H1 (cell line): ENCODE data around the gene FARS2. TPM values are rescaled to one million over a fixed set of nuclear protein-coding genes. Genes with fewer than 3 reads are reported as not detected.

ENCODE experiments used
- CTCF ChIA-PET: fragments of 300-600 bp; sonication (Branson Sonifier 250); formaldehyde crosslinking; loops from one replicate; lab custom pipeline; 2021; ENCODE audit not compliant: partially characterized antibody; lab: Charles Lee
- POLR2A ChIA-PET: fragments of 300-600 bp; sonication (Branson Sonifier 250); formaldehyde crosslinking; loops from one replicate; lab custom pipeline; 2021; ENCODE audit warnings: inconsistent platforms; ENCODE audit not compliant: partially characterized antibody; lab: Charles Lee
- DNase-seq, 2 experiments: peaks; one replicate each; pipeline versions ENCODE4 v3.0.0 to v3.0.0-alpha.2; 2010 to 2022; ENCODE audit warnings: low spot score in 2 of 2, low read depth in 1 of 2, mixed read lengths in 1 of 2
- FAIRE-seq: peaks from 2 replicates; lab custom pipeline; 2011; peaks lifted over from hg19 to GRCh38; lab: Jason Lieb, UNC
- H2AFZ ChIP-seq: 2 replicates; pipeline ENCODE4 v1.8.1; 2012; ENCODE audit warnings: low read length, inconsistent platforms
- H2AK5ac ChIP-seq: 2 replicates; pipeline ENCODE4 v1.6.1; 2013; ENCODE audit warnings: low read depth, low read length
- H2BK120ac ChIP-seq: replicated peaks from 2 replicates; pipeline ENCODE3; 2013; ENCODE audit warnings: low read depth, low read length, inconsistent platforms
- H2BK12ac ChIP-seq: 2 replicates; pipeline ENCODE4 v1.6.1; 2013; ENCODE audit warnings: low read depth, low read length
- H2BK15ac ChIP-seq: 2 replicates; pipeline ENCODE4 v1.6.1; 2013; ENCODE audit warnings: low read length
- H2BK20ac ChIP-seq: 2 replicates; pipeline ENCODE4 v1.6.1; 2013; ENCODE audit warnings: low read length
- H2BK5ac ChIP-seq: 2 replicates; pipeline ENCODE4 v1.6.1; 2013; ENCODE audit warnings: low read depth, low read length
- H3K14ac ChIP-seq: 2 replicates; pipeline ENCODE4 v1.6.1; 2013; ENCODE audit warnings: inconsistent platforms; ENCODE audit not compliant: insufficient read length
- H3K18ac ChIP-seq: 2 replicates; pipeline ENCODE4 v1.6.1; 2013; ENCODE audit warnings: low read length; ENCODE audit errors: extremely low read depth
- H3K23ac ChIP-seq: 2 replicates; pipeline ENCODE4 v1.6.1; 2013; ENCODE audit warnings: inconsistent platforms; ENCODE audit not compliant: insufficient read length
- H3K23me2 ChIP-seq: 2 replicates; pipeline ENCODE4 v1.6.1; 2013; ENCODE audit warnings: low read depth, low read length
- H3K27ac ChIP-seq: 2 replicates; pipeline ENCODE4 v1.6.1; 2011; ENCODE audit warnings: low read depth, low read length, inconsistent platforms
- H3K27me3 ChIP-seq, 4 experiments: replicated peaks in 1 of 4; 1 replicate in 1 of 4; 2 replicates in 3 of 4; pipeline versions ENCODE4 v1.6.1 to v1.8.1; 2011 to 2013; ENCODE audit warnings: low read length in 3 of 4, mild to moderate bottlenecking in 3 of 4, inconsistent platforms in 2 of 4, mixed read lengths in 2 of 4, moderate library complexity in 1 of 4; ENCODE audit not compliant: control insufficient read depth in 3 of 4, insufficient read depth in 3 of 4; ENCODE audit errors: extremely low read depth in 1 of 4
- H3K36me3 ChIP-seq, 4 experiments: 2 replicates each; pipeline versions ENCODE4 v1.6.1 to v1.8.1; 2011 to 2013; ENCODE audit warnings: mild to moderate bottlenecking in 4 of 4, low read length in 3 of 4, moderate library complexity in 2 of 4, control low read depth in 1 of 4, inconsistent platforms in 1 of 4; ENCODE audit not compliant: insufficient read depth in 4 of 4, control insufficient read depth in 2 of 4
- H3K4ac ChIP-seq: replicated peaks from 2 replicates; pipeline ENCODE3; 2013; ENCODE audit warnings: low read length, low read depth, mixed read lengths, inconsistent platforms; ENCODE audit not compliant: insufficient read length
- H3K4me1 ChIP-seq, 4 experiments: replicated peaks in 1 of 4; 1 replicate in 1 of 4; 2 replicates in 3 of 4; pipeline versions ENCODE4 v1.6.1 to v1.8.1; 2011 to 2013; ENCODE audit warnings: low read length in 3 of 4, inconsistent platforms in 2 of 4, mixed read lengths in 1 of 4; ENCODE audit not compliant: insufficient read depth in 4 of 4, control insufficient read depth in 3 of 4
- H3K4me2 ChIP-seq, 2 experiments: 2 replicates each; pipeline versions ENCODE4 v1.6.1 to v1.8.1; 2011 to 2013; ENCODE audit warnings: low read depth in 2 of 2, low read length in 2 of 2, control low read depth in 1 of 2, inconsistent platforms in 1 of 2, mild to moderate bottlenecking in 1 of 2; ENCODE audit not compliant: insufficient read depth in 1 of 2
- H3K4me3 ChIP-seq, 4 experiments: fragments of 200-600, 300-600 bp in 1 of 4; sonication (generic), shearing (Covaris generic), sonication (Bioruptor Twin) in 1 of 4; 2 replicates each; pipeline versions ENCODE4 v1.5.1 to v1.8.1; 2011 to 2016; ENCODE audit warnings: low read length in 4 of 4, low read depth in 3 of 4, control low read depth in 2 of 4, inconsistent platforms in 2 of 4, mild to moderate bottlenecking in 2 of 4, mixed read lengths in 1 of 4, moderate library complexity in 1 of 4; ENCODE audit not compliant: insufficient read depth in 2 of 4; ENCODE audit errors: extremely low read depth in 1 of 4
- H3K56ac ChIP-seq: replicated peaks from 2 replicates; pipeline ENCODE3; 2013; ENCODE audit warnings: low read depth, mild to moderate bottlenecking, mixed read lengths, low read length, inconsistent platforms; ENCODE audit not compliant: insufficient read length
- H3K79me1 ChIP-seq: 2 replicates; pipeline ENCODE4 v1.6.1; 2013; ENCODE audit warnings: low read depth, low read length, control low read depth
- H3K79me2 ChIP-seq, 2 experiments: 2 replicates each; pipeline versions ENCODE4 v1.6.1 to v1.8.1; 2012 to 2013; ENCODE audit warnings: low read length in 2 of 2, mild to moderate bottlenecking in 2 of 2, inconsistent platforms in 1 of 2; ENCODE audit not compliant: insufficient read depth in 2 of 2, control insufficient read depth in 1 of 2
- H3K9ac ChIP-seq, 4 experiments: replicated peaks in 1 of 4; 1 replicate in 1 of 4; 2 replicates in 3 of 4; pipeline versions ENCODE4 v1.6.1 to v1.8.1; 2011 to 2013; ENCODE audit warnings: low read depth in 3 of 4, low read length in 3 of 4, control low read depth in 2 of 4, mild to moderate bottlenecking in 2 of 4, moderate library complexity in 2 of 4, inconsistent platforms in 1 of 4; ENCODE audit errors: extremely low read depth in 1 of 4
- H3K9me3 ChIP-seq, 2 experiments: 2 replicates each; pipeline versions ENCODE4 v1.6.1 to v1.8.1; 2012 to 2013; ENCODE audit warnings: mild to moderate bottlenecking in 2 of 2, moderate library complexity in 2 of 2, control low read depth in 1 of 2, inconsistent platforms in 1 of 2, low read depth in 1 of 2, low read length in 1 of 2, mixed read lengths in 1 of 2; ENCODE audit not compliant: insufficient read depth in 2 of 2
- H4K20me1 ChIP-seq, 2 experiments: replicated peaks in 1 of 2; 2 replicates each; pipeline versions ENCODE3 to v1.8.1; 2011 to 2013; ENCODE audit warnings: inconsistent platforms in 2 of 2, low read length in 2 of 2, mild to moderate bottlenecking in 1 of 2; ENCODE audit not compliant: insufficient read depth in 2 of 2, control insufficient read depth in 1 of 2
- H4K5ac ChIP-seq: 2 replicates; pipeline ENCODE4 v1.6.1; 2013; ENCODE audit warnings: low read length, low read depth, mixed read lengths, inconsistent platforms; ENCODE audit not compliant: insufficient read length
- H4K8ac ChIP-seq: 2 replicates; pipeline ENCODE4 v1.8.0; 2013; ENCODE audit warnings: mild to moderate bottlenecking, moderate library complexity, low read length, inconsistent platforms; ENCODE audit not compliant: insufficient read depth; ENCODE audit errors: extremely low read depth
- H4K91ac ChIP-seq: replicated peaks from 2 replicates; pipeline ENCODE3; 2013; ENCODE audit warnings: low read length, mixed read lengths, inconsistent platforms; ENCODE audit not compliant: insufficient read length
- ASH2L ChIP-seq: fragments of 200-600, 300-600 bp; sonication (generic); IDR thresholded peaks from one replicate; pipeline ENCODE4 v1.7.1; 2017; ENCODE audit warnings: low read length
- KDM4A ChIP-seq: IDR thresholded peaks from one replicate; pipeline ENCODE4 v1.7.1; 2012; ENCODE audit warnings: low read depth, mild to moderate bottlenecking, moderate library complexity, low read length, inconsistent platforms; ENCODE audit not compliant: severe bottlenecking
- SP1 ChIP-seq: IDR thresholded peaks from 2 replicates; pipeline ENCODE4 v1.6.1; 2011; ENCODE audit warnings: low read depth, low read length
- SP2 ChIP-seq: IDR thresholded peaks from 2 replicates; pipeline ENCODE4 v1.6.1; 2012; ENCODE audit warnings: mild to moderate bottlenecking, low read length, inconsistent platforms
- WGBS, 2 experiments: shearing (Covaris generic) in 1 of 2; methylation state at CpG; one replicate each; pipeline versions ENCODE4 v1.1.6 to v1.1.7; 2013 to 2015; ENCODE audit warnings: low lambda C conversion rate in 2 of 2, mixed read lengths in 2 of 2, inconsistent platforms in 1 of 2, low coverage in 1 of 2, missing lambda C conversion rate in 1 of 2; ENCODE audit not compliant: insufficient replicate concordance in 2 of 2, insufficient coverage in 1 of 2, insufficient read length in 1 of 2; ENCODE audit errors: extremely low coverage in 1 of 2, missing lambda C conversion rate in 1 of 2; 5-methylcytosine and 5-hydroxymethylcytosine counted together
- polyA plus RNA-seq, 7 experiments: library from polyadenylated mRNA; depleted of rRNA in 3 of 7; stranded (reverse) in 5 of 7; unstranded in 2 of 7; fragments of >200 nt in 5 of 7; fragments of 200-250 nt in 2 of 7; gene quantifications; 1 replicate in 5 of 7; 2 replicates in 1 of 7; 4 replicates in 1 of 7; pipeline versions ENCODE4 v1.2.1 to v1.2.3, GENCODE V29; 2011 to 2013; ENCODE audit warnings: missing spikeins in 2 of 7, mixed read lengths in 2 of 7
- total RNA-seq: library from RNA; stranded (reverse); fragmentation: NEBNext Ultra II Directional; extraction: Animal tissue kit (Norgen Biotek cat#: 25700); gene quantifications from 2 replicates; pipeline ENCODE4 v1.2.1, GENCODE V29; 2021
- TF ChIP-seq, protein P1 (sequence below): IDR thresholded peaks from 2 replicates; pipeline ENCODE4 v1.6.1; 2011; ENCODE audit warnings: low read depth, mild to moderate bottlenecking, low read length; ENCODE audit not compliant: insufficient read depth
- TF ChIP-seq, protein P2 (sequence below): IDR thresholded peaks from 2 replicates; pipeline ENCODE4 v1.6.1; 2012; ENCODE audit warnings: inconsistent platforms

Gene FARS2
- total and polyA plus RNA-seq, 2 of the 8 experiments (the other 6 are each of a cell fraction or from before 2014, with no cell fraction given), result 11.7 to 14.4 TPM

DNA sequence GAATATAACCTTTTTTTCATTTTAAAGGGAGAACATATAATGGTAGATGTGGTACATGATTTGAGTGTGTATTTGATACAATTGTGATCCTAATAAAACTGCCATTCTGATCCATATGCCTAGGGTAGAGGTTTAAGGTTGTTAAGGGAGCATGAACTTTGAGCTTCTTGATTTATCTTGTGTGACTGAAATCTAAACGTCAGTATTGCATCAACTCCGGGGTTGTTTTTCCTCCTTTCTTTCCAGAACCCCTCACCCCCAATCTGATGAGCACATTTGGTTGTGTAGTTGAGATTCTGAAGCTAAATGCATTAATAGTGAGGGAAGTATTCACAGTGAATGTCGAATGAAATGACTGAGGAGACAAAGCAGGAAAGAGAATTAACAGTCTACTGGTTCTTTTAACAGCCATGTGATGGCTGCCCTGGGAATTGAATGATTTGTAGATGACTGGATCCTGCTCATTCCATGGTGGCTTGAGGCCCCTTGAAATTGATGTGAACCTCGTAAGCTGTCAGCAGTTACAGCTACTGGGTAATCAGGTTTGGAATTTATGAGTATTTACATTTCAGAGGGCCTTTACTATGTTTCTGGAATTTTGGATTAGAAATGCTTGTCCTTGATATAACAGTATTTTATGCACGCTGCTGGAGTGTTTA, 44.8 kb downstream of the FARS2 start:
- CTCF ChIA-PET, result interaction anchor here (1.0 to 10.6 kb wide), 4 partner anchors 9 to 90 kb away, joined by 3 to 126 read pairs (median 3); no protein-coding TSS in a partner anchor

More for the DNA sequence above, 44.8 kb downstream of the FARS2 start:
- WGBS, 2 experiments, result 90% methylated on average over 4 of the region's 5 CpGs; no CpG with 5 or more reads in 1 of the 2 experiments
- no peak overlapping the region for H3K27ac ChIP-seq
- no peak overlapping the region for H3K4ac ChIP-seq
- H3K4me3 ChIP-seq, result no peak overlapping the region
- FAIRE-seq (no peak), DNase-seq (no peak)
- H3K36me3 ChIP-seq, result no peaks in the 10 kb centered on the region
- no peak overlapping the region for H4K5ac ChIP-seq
- H2AFZ ChIP-seq, result no peak overlapping the region
- H3K4me2 ChIP-seq, result no peak overlapping the region
- no peak overlapping the region for H3K18ac ChIP-seq
- H2BK12ac ChIP-seq, result no peak overlapping the region
- H3K14ac ChIP-seq, result no peak overlapping the region
- H2BK5ac ChIP-seq, result no peak overlapping the region
- H3K9me3 ChIP-seq, result no peaks in the 10 kb centered on the region
- no peaks in the 10 kb centered on the region for H3K27me3 ChIP-seq
- H3K23ac ChIP-seq, result no peak overlapping the region
- H3K9ac ChIP-seq, result no peak overlapping the region
- no peak overlapping the region for H2BK20ac ChIP-seq
- no peak overlapping the region for H2BK120ac ChIP-seq
- H3K4me1 ChIP-seq, result no peaks in the 10 kb centered on the region; a peak in 1 of 7 replicates
- no peak for TF ChIP-seq KDM4A
- TF ChIP-seq, protein P1, sequence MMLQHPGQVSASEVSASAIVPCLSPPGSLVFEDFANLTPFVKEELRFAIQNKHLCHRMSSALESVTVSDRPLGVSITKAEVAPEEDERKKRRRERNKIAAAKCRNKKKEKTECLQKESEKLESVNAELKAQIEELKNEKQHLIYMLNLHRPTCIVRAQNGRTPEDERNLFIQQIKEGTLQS, result no peak
- no peak for TF ChIP-seq ASH2L
- no peak for TF ChIP-seq SP2
- TF ChIP-seq SP1, result no peak
- TF ChIP-seq, protein P2, sequence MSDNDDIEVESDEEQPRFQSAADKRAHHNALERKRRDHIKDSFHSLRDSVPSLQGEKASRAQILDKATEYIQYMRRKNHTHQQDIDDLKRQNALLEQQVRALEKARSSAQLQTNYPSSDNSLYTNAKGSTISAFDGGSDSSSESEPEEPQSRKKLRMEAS, result no peak
- no peak overlapping the region for H4K8ac ChIP-seq
- no peak overlapping the region for H3K56ac ChIP-seq
- no peaks in the 10 kb centered on the region for H3K79me2 ChIP-seq
- POLR2A ChIA-PET, result interaction anchor here (1.3 to 1.4 kb wide), 2 partner anchors 11 to 14 kb away, joined by 3 read pairs; no protein-coding TSS in a partner anchor
- H4K20me1 ChIP-seq, result peaks cover 0 to 2% of the 10 kb centered on the region in 2 experiments
- H3K79me1 ChIP-seq, result no peaks in the 10 kb centered on the region
- no peaks in the 10 kb centered on the region for H3K23me2 ChIP-seq
- H2AK5ac ChIP-seq, result no peak overlapping the region
- H2BK15ac ChIP-seq, result no peak overlapping the region
- no peak overlapping the region for H4K91ac ChIP-seq
